Spleen (tissue), 11 donors: ENCODE results near the gene SEC22C. TPM values are rescaled to one million over a fixed set of nuclear protein-coding genes. Genes with fewer than 3 reads are reported as not detected.

Experiments used
- DNase-seq: peaks from one replicate; pipeline ENCODE4 v3.0.0-alpha.2; 2020
- H3K27ac ChIP-seq, 8 donors: fragments of 200-600 bp; sonication (generic) in 7 of 8; 1 replicate in 4 of 8; 2 replicates in 4 of 8; pipeline versions ENCODE4 v1.5.0 to v1.8.0; 2016 to 2021; ENCODE audit warnings: inconsistent platforms in 4 of 8, mild to moderate bottlenecking in 4 of 8, moderate library complexity in 1 of 8
- H3K27me3 ChIP-seq, 7 donors: fragments of 200-600 bp; sonication (generic) in 6 of 7; replicated peaks in 1 of 7; 1 replicate in 4 of 7; 2 replicates in 3 of 7; pipeline versions ENCODE4 v1.5.0 to v1.8.0; 2016 to 2021; ENCODE audit warnings: inconsistent platforms in 3 of 7, mild to moderate bottlenecking in 1 of 7
- H3K36me3 ChIP-seq, 6 donors: fragments of 200-600 bp; sonication (generic) in 5 of 6; 1 replicate in 4 of 6; 2 replicates in 2 of 6; pipeline versions ENCODE4 v1.5.0 to v1.8.0; 2016 to 2021; ENCODE audit warnings: inconsistent platforms in 2 of 6
- H3K4me1 ChIP-seq, 6 donors: fragments of 200-600 bp; sonication (generic) in 5 of 6; 1 replicate in 3 of 6; 2 replicates in 3 of 6; pipeline versions ENCODE4 v1.5.0 to v1.8.0; 2016 to 2021; ENCODE audit warnings: inconsistent platforms in 3 of 6
- H3K4me3 ChIP-seq, 8 donors: fragments of 200-600 bp; sonication (generic) in 7 of 8; 1 replicate in 4 of 8; 2 replicates in 4 of 8; pipeline versions ENCODE4 v1.5.0 to v1.8.0; 2016 to 2021; ENCODE audit warnings: inconsistent platforms in 4 of 8, mild to moderate bottlenecking in 4 of 8, moderate library complexity in 2 of 8
- H3K9me3 ChIP-seq, 8 donors: fragments of 200-600 bp; sonication (generic) in 7 of 8; 1 replicate in 4 of 8; 2 replicates in 4 of 8; pipeline versions ENCODE4 v1.5.0 to v1.8.0; 2016 to 2021; ENCODE audit warnings: inconsistent platforms in 4 of 8
- POLR2A ChIP-seq, 3 donors: fragments of 450-650 bp; IDR thresholded peaks; one replicate each; pipeline ENCODE4 v1.5.1; 2017; ENCODE audit warnings: antibody characterized with exemption in 3 of 3, mild to moderate bottlenecking in 1 of 3
- POLR2AphosphoS5 ChIP-seq, 3 donors: sonication (generic); formaldehyde crosslinking; IDR thresholded peaks; one replicate each; pipeline ENCODE4 v1.5.1; 2017; ENCODE audit warnings: antibody characterized with exemption in 3 of 3
- WGBS, 5 donors: extraction: QIAGEN DNeasy Blood & Tissue Kit in 3 of 5; methylation state at CpG; one replicate each; pipeline versions ENCODE4 v1.1.5 to v1.1.7; 2013 to 2018; 5-methylcytosine and 5-hydroxymethylcytosine counted together
- intact Hi-C: fragments of 100-400 bp; cut with DNase I; formaldehyde crosslinking; loops from one replicate; pipeline ENCODE4 v1.15.0; 2023; ENCODE audit warnings: low total_unique reads
- polyA plus RNA-seq, 3 donors: library from polyadenylated mRNA; stranded (reverse); fragments of 200-250 nt; gene quantifications; one replicate each; pipeline ENCODE4 v1.2.1, GENCODE V29; 2013
- total RNA-seq, 7 donors: library from RNA; depleted of rRNA in 3 of 7; stranded (reverse); fragments of >200 nt in 3 of 7; fragmentation: NEBNext Ultra II Directional in 4 of 7; extraction: Animal tissue kit (Norgen Biotek cat#: 25700) in 4 of 7; gene quantifications; one replicate each; pipeline versions ENCODE4 v1.1.0 to v1.2.1, GENCODE V29; 2016 to 2021
- TF ChIP-seq, protein P1 (sequence below), 11 experiments: fragments of 200-600 bp in 7 of 11; fragments of 450-650 bp in 4 of 11; sonication (generic) in 4 of 11; IDR thresholded peaks in 8 of 11; conservative IDR thresholded peaks in 3 of 11; 1 replicate in 7 of 11; 2 replicates in 4 of 11; pipeline versions ENCODE4 v1.4.0 to v1.8.0; 2016 to 2021; ENCODE audit warnings: antibody characterized with exemption in 11 of 11, inconsistent platforms in 4 of 11, mild to moderate bottlenecking in 1 of 11
- donor health status: healthy with polysubstance abuse.
- donor health status: DM: no; HTN: no; CAD: no; lungs with moderate emphysema.
- donor health status: DM: no; HTN: no; CAD: no.
- donor health status: Bipolar disorder and iron deficiency.
- donor health status: healthy.
- donor health status: DM: no; HTN: no; CAD: no.
- donor health status: DM: yes; HTN: yes; CAD: no.

Gene SEC22C
- total and polyA plus RNA-seq, 10 donors = 13.5 to 58.2 (median 37.8) TPM

DNA sequence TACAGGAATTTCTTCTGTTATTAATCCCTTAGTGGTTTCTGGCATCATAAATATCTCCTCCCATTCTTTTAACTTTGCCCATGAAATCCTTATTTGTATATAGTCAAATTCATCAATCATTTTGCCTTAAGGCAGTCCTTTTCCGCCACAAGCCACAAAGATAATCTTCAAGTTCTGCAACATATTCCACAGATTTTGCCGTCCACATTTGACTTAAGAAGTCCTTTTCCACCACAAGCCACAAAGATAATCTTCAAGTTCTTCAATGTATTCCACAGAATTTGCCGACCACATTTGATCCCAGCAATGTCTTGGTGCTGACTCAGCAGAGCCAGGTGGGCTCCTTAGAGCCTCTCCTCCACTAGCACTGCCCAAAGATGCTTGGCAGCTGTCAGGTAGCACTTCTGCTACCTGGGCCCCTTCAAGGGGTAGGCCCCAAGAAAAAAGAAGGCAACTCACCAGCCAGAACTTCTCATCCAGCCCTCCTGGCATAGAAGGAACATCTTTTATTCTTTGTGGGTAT, 35.0 kb downstream of the SEC22C start:
- intact Hi-C loops = loop anchor here (2.0 to 5.0 kb wide), 2 partner anchors 44 to 300 kb away; partner anchors contain the start of gene VIPR1
- H3K27ac ChIP-seq = no peak overlapping the region
- TF ChIP-seq, protein P1, sequence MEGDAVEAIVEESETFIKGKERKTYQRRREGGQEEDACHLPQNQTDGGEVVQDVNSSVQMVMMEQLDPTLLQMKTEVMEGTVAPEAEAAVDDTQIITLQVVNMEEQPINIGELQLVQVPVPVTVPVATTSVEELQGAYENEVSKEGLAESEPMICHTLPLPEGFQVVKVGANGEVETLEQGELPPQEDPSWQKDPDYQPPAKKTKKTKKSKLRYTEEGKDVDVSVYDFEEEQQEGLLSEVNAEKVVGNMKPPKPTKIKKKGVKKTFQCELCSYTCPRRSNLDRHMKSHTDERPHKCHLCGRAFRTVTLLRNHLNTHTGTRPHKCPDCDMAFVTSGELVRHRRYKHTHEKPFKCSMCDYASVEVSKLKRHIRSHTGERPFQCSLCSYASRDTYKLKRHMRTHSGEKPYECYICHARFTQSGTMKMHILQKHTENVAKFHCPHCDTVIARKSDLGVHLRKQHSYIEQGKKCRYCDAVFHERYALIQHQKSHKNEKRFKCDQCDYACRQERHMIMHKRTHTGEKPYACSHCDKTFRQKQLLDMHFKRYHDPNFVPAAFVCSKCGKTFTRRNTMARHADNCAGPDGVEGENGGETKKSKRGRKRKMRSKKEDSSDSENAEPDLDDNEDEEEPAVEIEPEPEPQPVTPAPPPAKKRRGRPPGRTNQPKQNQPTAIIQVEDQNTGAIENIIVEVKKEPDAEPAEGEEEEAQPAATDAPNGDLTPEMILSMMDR (IDR thresholded peaks at IDR 0.05 in 8 of 11, conservative IDR thresholded peaks at IDR 0.05 in 3 of 11) = no peak
- TF ChIP-seq POLR2AphosphoS5 (IDR thresholded peaks at IDR 0.05) = no peak
- no peak for TF ChIP-seq POLR2A (IDR thresholded peaks at IDR 0.05)
- H3K27me3 ChIP-seq = no peaks in the 10 kb centered on the region
- no peaks in the 10 kb centered on the region for H3K9me3 ChIP-seq
- H3K4me3 ChIP-seq = no peak overlapping the region
- peaks cover 0 to 22% (median 5%) of the 10 kb centered on the region in 6 donors for H3K4me1 ChIP-seq
- peaks cover 0 to 53% (median 18%) of the 10 kb centered on the region in 6 donors for H3K36me3 ChIP-seq
- WGBS, 5 donors = 91 to 97% (median 94%) methylated on average over 3 of the region's 3 CpGs
- no peak for DNase-seq

DNA sequence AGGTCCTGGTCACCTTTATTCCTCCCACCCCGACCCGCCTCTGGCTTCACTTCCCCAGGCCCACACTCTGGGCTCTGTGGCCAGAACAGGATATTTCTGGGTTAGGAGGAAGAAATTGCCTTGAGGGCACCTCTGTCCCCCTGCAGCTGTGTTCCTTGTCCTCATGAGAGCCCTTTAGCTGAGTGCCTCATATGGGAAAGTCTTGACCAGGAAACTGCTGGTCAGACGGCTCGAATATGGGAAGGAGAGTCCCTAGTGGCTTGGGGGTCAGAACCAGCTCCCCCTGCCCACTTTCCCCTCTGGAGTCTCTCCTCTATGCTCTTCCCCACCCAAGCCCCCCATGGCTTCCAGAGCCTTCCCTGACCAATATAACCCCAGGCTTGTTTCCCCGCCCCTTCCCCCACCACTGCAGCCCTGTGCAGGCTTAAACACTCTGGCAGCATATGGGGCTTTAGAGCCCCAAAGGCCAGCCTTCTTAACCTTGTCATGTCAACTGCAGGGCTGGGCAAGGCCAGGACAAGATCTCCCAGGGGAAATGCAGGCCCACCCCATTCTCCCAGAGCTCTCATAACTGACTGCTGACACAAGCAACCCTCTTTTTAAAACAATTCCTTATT, 36.4 kb downstream of the SEC22C start:
- H3K36me3 ChIP-seq = peaks cover 0 to 40% (median 8%) of the 10 kb centered on the region in 6 donors
- intact Hi-C loops = loop anchor here (5.0 kb wide), 1 partner anchor 43 kb away; the partner anchor contains the start of gene VIPR1

DNA sequence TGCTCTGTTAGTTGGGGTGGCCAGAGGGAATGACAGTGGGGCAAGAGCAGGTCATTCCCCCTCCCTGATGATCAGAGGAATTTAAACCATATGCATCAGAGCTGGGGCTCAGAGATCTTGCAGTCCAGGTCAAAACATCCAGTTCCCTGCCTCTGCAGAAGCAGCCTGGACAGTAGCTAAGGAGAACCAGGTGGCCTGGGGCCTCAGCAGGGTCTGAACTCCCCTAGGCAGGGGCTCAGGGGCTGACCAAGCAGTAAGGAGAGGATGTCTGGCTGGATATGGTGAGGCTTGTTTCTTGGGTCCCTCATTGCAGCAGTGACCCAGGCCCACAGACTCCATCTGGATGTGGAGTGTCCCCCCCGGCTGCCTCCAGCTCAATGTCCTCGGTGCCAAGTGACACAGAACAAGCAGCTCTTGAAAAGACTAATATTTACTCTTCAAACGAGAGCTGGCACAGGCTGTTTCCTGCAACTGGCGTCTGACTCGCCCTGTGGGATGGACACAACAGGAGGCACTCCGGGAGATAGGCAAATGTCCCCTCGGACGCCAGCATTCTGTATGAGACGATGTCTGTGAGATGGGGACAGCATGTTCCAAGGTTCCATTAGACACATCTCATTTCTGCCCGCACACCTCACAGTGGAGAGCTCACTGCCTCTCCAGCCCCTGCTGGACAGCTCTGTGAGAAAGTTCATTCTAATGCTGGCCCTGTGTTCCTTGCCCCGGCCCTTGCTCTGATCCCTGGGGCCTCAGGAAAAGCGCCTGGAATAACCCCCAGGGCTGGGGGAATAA, 37.1 kb downstream of the SEC22C start:
- H3K27me3 ChIP-seq = no peaks in the 10 kb centered on the region
- DNase-seq = no peak
- TF ChIP-seq POLR2AphosphoS5 (IDR thresholded peaks at IDR 0.05) (no peak), POLR2A (IDR thresholded peaks at IDR 0.05) (no peak)
- TF ChIP-seq, protein P1 (IDR thresholded peaks at IDR 0.05 in 8 of 11, conservative IDR thresholded peaks at IDR 0.05 in 3 of 11) = peak in 1 of 11 experiments; percentile 22
- no peaks in the 10 kb centered on the region for H3K9me3 ChIP-seq
- intact Hi-C loops = loop anchor here (5.0 kb wide), 1 partner anchor 42 kb away; the partner anchor contains the start of gene VIPR1
- no peak overlapping the region for H3K4me3 ChIP-seq
- 54 to 70% (median 69%) methylated on average over 7 to 12 of the region's 12 CpGs for WGBS, 5 donors
- no peak overlapping the region for H3K27ac ChIP-seq
- peaks cover 0 to 33% (median 8%) of the 10 kb centered on the region in 6 donors for H3K36me3 ChIP-seq
- H3K4me1 ChIP-seq = peaks cover 0 to 38% (median 5%) of the 10 kb centered on the region in 6 donors

More for the DNA sequence above, 36.4 kb downstream of the SEC22C start:
- Histone ChIP-seq H3K27me3 (no peaks in the 10 kb centered on the region), H3K9me3 (no peaks in the 10 kb centered on the region), H3K4me3 (no peak overlapping the region), H3K27ac (no peak overlapping the region), H3K4me1 (peaks cover 0 to 30% (median 5%) of the 10 kb centered on the region in 6 donors)
- DNase-seq = no peak
- WGBS, 5 donors = 79 to 100% (median 84%) methylated on average over 5 of the region's 5 CpGs
- no peak for TF ChIP-seq POLR2A (IDR thresholded peaks at IDR 0.05)
- TF ChIP-seq, protein P1 (IDR thresholded peaks at IDR 0.05 in 8 of 11, conservative IDR thresholded peaks at IDR 0.05 in 3 of 11) = peak in 1 of 11 experiments; percentile 3
